Keratinocyte (primary cell): ENCODE data around the gene CLSTN2. TPM values are rescaled to one million over a fixed set of nuclear protein-coding genes. Genes with fewer than 3 reads are reported as not detected.

Source experiments
- DNase-seq: peaks from one replicate; pipeline ENCODE4 v3.0.0-alpha.2; 2011; ENCODE audit warnings: low read depth, missing footprints, low spot score
- FAIRE-seq: peaks from 2 replicates; lab custom pipeline; 2011; peaks lifted over from hg19 to GRCh38; lab: Jason Lieb, UNC
- H2AFZ ChIP-seq: 2 replicates; pipeline ENCODE4 v1.6.0; 2012; ENCODE audit warnings: low read length, control low read depth, inconsistent platforms; ENCODE audit not compliant: control insufficient read depth
- H3K27ac ChIP-seq: 2 replicates; pipeline ENCODE4 v1.5.1; 2011; ENCODE audit warnings: low read length; ENCODE audit not compliant: control insufficient read depth, insufficient read depth
- H3K27me3 ChIP-seq: 3 replicates; pipeline ENCODE4 v1.6.0; 2011; ENCODE audit warnings: low read length; ENCODE audit not compliant: control insufficient read depth, insufficient read depth; ENCODE audit errors: extremely low read depth
- H3K36me3 ChIP-seq, 2 experiments: 2 replicates in 1 of 2; 3 replicates in 1 of 2; pipeline ENCODE4 v1.5.1; 2011; ENCODE audit warnings: low read length in 2 of 2, mild to moderate bottlenecking in 1 of 2; ENCODE audit not compliant: control insufficient read depth in 2 of 2, insufficient read depth in 2 of 2; ENCODE audit errors: extremely low read depth in 1 of 2
- H3K4me1 ChIP-seq: 3 replicates; pipeline ENCODE4 v1.5.1; 2011; ENCODE audit warnings: low read length; ENCODE audit not compliant: control insufficient read depth, insufficient read depth; ENCODE audit errors: extremely low read depth
- H3K4me2 ChIP-seq: 3 replicates; pipeline ENCODE4 v1.6.0; 2011; ENCODE audit warnings: low read depth, low read length; ENCODE audit not compliant: control insufficient read depth, insufficient read depth; ENCODE audit errors: extremely low read depth
- H3K4me3 ChIP-seq, 3 experiments: fragments of 200-600 bp in 1 of 3; sonication (generic) in 1 of 3; 2 replicates in 2 of 3; 3 replicates in 1 of 3; pipeline ENCODE4 v1.5.1; 2011 to 2016; ENCODE audit warnings: low read length in 3 of 3, mild to moderate bottlenecking in 3 of 3, control low read depth in 2 of 3, inconsistent platforms in 1 of 3, low read depth in 1 of 3, mixed read lengths in 1 of 3, mixed run types in 1 of 3, moderate library complexity in 1 of 3; ENCODE audit not compliant: control insufficient read depth in 2 of 3, insufficient read depth in 2 of 3; ENCODE audit errors: extremely low read depth in 1 of 3
- H3K79me2 ChIP-seq: 2 replicates; pipeline ENCODE4 v1.6.0; 2012; ENCODE audit warnings: low read length; ENCODE audit not compliant: control insufficient read depth, insufficient read depth
- H3K9ac ChIP-seq: 3 replicates; pipeline ENCODE4 v1.6.0; 2011; ENCODE audit warnings: low read length; ENCODE audit not compliant: control insufficient read depth, insufficient read depth; ENCODE audit errors: extremely low read depth
- H3K9me1 ChIP-seq: 3 replicates; pipeline ENCODE4 v1.6.0; 2011; ENCODE audit warnings: low read length; ENCODE audit not compliant: control insufficient read depth, insufficient read depth; ENCODE audit errors: extremely low read depth
- H3K9me3 ChIP-seq: 2 replicates; pipeline ENCODE4 v1.5.1; 2012; ENCODE audit warnings: low read depth, low read length; ENCODE audit not compliant: control insufficient read depth
- H4K20me1 ChIP-seq: 3 replicates; pipeline ENCODE4 v1.6.0; 2011; ENCODE audit warnings: low read length; ENCODE audit not compliant: control insufficient read depth, insufficient read depth; ENCODE audit errors: extremely low read depth
- EZH2 ChIP-seq: IDR thresholded peaks from one replicate; pipeline ENCODE4 v1.6.1; 2012; ENCODE audit warnings: inconsistent platforms, mild to moderate bottlenecking, low read length, moderate library complexity
- dilution Hi-C: fragments of 300-500 bp; cut with MboI; formaldehyde crosslinking; loops from one replicate; pipeline ENCODE4 v1.7.0; 2020; ENCODE audit warnings: low sequenced_read_pairs; ENCODE audit not compliant: extremely low pct_ligation_motif_present
- polyA plus RNA-seq, 5 experiments: library from polyadenylated mRNA; depleted of rRNA in 3 of 5; stranded (reverse) in 3 of 5; stranded (forward) in 1 of 5; unstranded in 1 of 5; fragments of >200 nt; gene quantifications; 1 replicate in 1 of 5; 2 replicates in 3 of 5; 3 replicates in 1 of 5; pipeline versions ENCODE4 v1.2.1 to v1.2.3, GENCODE V29; 2011 to 2012; ENCODE audit warnings: missing spikeins in 2 of 5, low read depth in 1 of 5, low replicate concordance in 1 of 5
- TF ChIP-seq, protein P1 (sequence below), 3 experiments: IDR thresholded peaks in 1 of 3; conservative IDR thresholded peaks in 1 of 3; optimal IDR thresholded peaks in 1 of 3; 2 replicates in 2 of 3; 3 replicates in 1 of 3; pipeline versions ENCODE3 to v1.5.1; 2011; ENCODE audit warnings: low read length in 3 of 3, mild to moderate bottlenecking in 3 of 3, moderate library complexity in 2 of 3, control low read depth in 1 of 3, inconsistent platforms in 1 of 3; ENCODE audit not compliant: insufficient read depth in 2 of 3; ENCODE audit errors: extremely low read depth in 1 of 3

The CLSTN2 gene
- polyA plus RNA-seq, 1 donor (not counting 4 experiments of a cell fraction or from before 2014, with no cell fraction given) = 0.09 TPM

- no peak overlapping the region for H3K9ac ChIP-seq
- TF ChIP-seq EZH2 = no peak
- TF ChIP-seq, protein P1, sequence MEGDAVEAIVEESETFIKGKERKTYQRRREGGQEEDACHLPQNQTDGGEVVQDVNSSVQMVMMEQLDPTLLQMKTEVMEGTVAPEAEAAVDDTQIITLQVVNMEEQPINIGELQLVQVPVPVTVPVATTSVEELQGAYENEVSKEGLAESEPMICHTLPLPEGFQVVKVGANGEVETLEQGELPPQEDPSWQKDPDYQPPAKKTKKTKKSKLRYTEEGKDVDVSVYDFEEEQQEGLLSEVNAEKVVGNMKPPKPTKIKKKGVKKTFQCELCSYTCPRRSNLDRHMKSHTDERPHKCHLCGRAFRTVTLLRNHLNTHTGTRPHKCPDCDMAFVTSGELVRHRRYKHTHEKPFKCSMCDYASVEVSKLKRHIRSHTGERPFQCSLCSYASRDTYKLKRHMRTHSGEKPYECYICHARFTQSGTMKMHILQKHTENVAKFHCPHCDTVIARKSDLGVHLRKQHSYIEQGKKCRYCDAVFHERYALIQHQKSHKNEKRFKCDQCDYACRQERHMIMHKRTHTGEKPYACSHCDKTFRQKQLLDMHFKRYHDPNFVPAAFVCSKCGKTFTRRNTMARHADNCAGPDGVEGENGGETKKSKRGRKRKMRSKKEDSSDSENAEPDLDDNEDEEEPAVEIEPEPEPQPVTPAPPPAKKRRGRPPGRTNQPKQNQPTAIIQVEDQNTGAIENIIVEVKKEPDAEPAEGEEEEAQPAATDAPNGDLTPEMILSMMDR (optimal IDR thresholded peaks at IDR 0.05 in 1 of 3, IDR thresholded peaks at IDR 0.05 in 1 of 3, conservative IDR thresholded peaks at IDR 0.05 in 1 of 3; ENCODE audit: extremely low read depth in 1 of 3, insufficient read depth in 2 of 3, low read length in 3 of 3) = no peak
- H3K36me3 ChIP-seq = no peaks in the 10 kb centered on the region
- no peak overlapping the region for H3K4me2 ChIP-seq
- H3K4me1 ChIP-seq = peaks cover 13% of the 10 kb centered on the region
- no peak overlapping the region for H3K27ac ChIP-seq
- dilution Hi-C loops = no loop called here
- FAIRE-seq (no peak), DNase-seq (no peak)
- no peaks in the 10 kb centered on the region for H3K79me2 ChIP-seq
- no peak overlapping the region for H2AFZ ChIP-seq
- no peaks in the 10 kb centered on the region for H3K9me1 ChIP-seq
- H3K9me3 ChIP-seq = no peaks in the 10 kb centered on the region
- no peaks in the 10 kb centered on the region for H3K27me3 ChIP-seq
- H3K4me3 ChIP-seq = no peak overlapping the region
- no peaks in the 10 kb centered on the region for H4K20me1 ChIP-seq
Measured at GRCh38 chr3:140273542-140274195, 338.7 kb downstream of the CLSTN2 start.

GRCh38 chr3:140274429-140274828 is 339.4 kb downstream of the CLSTN2 start:
- Histone ChIP-seq H3K27me3 (no peaks in the 10 kb centered on the region), H3K27ac (no peak overlapping the region), H3K36me3 (no peaks in the 10 kb centered on the region), H2AFZ (no peak overlapping the region), H3K4me2 (no peak overlapping the region), H3K4me3 (no peak overlapping the region), H3K79me2 (no peaks in the 10 kb centered on the region), H3K9me3 (no peaks in the 10 kb centered on the region), H3K4me1 (peaks cover 13% of the 10 kb centered on the region), H4K20me1 (no peaks in the 10 kb centered on the region), H3K9ac (no peak overlapping the region), H3K9me1 (no peaks in the 10 kb centered on the region)
- dilution Hi-C loops = no loop called here
- TF ChIP-seq EZH2 = no peak
- TF ChIP-seq, protein P1 (optimal IDR thresholded peaks at IDR 0.05 in 1 of 3, IDR thresholded peaks at IDR 0.05 in 1 of 3, conservative IDR thresholded peaks at IDR 0.05 in 1 of 3; ENCODE audit: extremely low read depth in 1 of 3, insufficient read depth in 2 of 3, low read length in 3 of 3) = no peak
- FAIRE-seq = no peak
- DNase-seq = no peak
